Measurements from ENCODE around the gene CEP72.

Gene CEP72

DNA sequence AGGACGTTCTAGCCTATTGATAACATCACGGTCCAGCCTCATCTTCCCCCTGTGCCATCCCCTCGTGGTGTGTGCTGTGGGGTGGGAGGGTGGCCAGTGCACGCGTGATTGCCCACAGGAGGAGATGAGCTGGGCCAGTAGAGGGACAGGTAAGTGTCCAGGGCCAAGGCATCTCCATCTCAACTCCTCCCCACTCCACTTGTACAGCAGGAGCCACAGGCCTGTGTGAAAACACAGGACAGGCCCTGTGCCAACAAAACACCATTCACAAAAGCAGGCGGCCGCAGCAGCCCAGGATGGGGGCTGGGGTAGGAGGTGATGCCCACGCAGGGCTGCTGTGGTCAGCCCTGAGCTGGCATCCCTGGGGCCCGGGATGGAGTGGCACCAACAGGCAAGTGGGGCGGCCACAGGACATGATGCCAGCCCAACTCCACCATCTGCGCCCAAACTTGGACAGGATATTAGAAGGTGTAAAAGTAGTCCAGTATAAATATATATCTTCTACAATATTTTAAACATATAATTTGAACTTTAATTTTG, 48.4 kb downstream of the CEP72 start:
- DNase-seq = no peak

DNA sequence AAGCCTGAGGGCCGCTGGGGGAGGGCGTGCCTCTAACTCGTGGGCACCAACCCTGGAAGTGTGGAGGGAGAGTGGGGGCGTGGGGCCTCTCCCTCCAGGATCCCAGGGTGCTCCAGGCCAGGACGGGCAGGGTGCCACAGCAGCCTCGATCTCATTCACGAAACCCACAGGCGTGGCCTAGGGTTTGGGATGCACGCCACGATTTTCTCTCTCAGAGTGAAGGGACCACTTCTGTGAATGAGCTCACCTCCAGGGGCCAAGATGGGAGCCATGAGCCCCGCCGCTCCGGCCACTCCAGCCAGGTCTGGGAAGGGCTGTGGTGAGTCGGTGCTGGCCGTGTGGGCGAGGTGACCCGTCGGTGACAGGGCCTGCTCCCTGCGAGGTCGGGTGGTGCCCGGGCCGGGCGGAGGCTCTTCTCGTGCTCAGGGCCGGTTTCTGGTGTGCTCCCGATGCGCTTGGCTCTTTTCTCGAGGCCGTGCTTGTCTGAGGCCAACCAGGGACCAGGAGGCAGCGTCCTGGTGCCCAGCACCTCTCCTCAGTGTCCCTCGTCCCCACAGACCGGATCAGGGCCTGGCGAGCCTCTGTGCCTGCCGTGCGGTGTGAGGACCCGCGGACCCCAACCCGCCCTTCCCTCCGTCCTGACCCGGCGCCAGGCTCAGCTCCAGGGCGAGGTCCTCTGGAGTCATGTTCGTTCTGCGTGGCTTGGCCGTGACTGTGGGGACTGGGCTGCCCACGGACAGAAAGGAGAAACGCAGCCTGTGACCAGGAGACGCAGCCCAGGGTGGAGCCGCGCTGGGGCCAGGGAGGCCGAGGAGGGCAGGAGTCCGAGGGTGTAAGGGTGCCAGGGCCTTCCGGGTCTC, 50.0 kb downstream of the CEP72 start:
- DNase-seq = no peak

DNA sequence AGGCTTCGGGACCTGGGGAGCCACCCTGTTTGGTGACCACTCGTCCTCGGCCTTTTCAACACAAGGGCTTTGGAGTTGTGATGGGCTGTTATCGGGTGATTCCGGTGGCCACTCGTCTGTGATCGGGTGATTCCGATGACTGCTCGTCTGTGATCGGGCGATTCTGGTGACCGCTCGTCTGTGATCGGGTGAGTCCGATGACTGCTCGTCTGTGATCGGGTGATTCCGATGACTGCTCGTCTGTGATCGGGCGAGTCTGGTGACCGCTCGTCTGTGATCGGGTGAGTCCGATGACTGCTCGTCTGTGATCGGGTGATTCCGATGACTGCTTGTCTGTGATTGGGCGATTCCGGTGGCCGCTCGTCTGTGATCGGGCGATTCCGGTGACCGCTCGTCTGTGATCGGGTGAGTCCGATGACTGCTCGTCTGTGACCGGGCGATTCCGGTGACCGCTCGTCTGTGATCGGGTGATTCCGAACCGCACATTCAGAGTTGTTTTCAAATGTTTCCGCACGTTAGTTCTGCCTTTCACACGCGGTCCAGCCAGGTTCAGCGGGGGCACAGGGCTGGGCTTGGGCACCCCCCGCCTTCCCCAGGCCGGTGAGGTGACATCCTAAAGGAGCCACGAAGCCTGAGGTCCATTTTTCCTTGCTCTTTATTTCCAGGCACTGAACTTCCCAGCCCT, 50.8 kb downstream of the CEP72 start:
- DNase-seq = no peak

DNA sequence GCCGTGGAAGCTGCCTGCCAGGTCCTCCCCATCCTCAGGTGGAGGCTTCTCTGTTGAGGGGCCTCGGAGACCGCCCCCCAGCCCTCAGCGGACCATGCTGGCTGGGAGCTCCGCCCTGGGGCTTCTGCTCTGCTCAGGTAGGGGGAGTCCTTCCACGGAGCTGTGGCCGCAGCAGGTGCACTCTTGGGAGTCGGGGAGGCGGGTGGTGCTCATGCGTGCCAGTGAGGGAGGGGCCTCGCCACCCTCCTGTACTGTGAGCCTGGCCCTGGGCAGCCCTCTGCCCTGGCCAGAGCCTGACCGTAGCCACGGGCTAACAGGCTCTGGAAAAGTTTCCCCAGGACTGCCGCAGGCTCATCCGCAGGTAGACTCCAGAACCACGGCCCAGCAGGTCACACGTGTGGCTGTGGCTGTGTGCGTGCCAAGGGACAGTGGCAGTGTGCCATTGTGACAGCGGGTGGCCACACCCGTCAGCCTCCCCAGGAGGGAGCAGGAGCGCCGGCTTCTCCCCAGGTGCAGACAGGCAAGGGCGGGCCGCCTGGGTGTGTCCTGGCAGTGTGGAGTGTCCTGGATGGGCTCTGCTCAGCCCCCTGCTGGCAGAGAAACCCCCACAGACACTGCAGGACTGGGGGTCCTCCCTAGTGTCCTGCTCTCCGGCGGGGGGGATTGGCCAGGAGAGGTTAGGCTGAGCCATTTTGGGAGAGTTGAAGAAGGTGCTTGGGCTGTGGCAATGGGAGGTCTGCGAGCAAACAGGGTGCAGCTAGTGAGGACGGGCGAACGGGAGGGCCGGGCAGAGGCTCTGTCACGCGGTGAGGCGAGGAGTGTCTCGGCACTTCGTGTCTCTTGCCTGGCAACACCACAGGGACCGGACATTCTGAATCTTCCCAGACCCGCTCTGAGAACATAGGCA, 51.5 kb downstream of the CEP72 start:
- DNase-seq = no peak

DNA sequence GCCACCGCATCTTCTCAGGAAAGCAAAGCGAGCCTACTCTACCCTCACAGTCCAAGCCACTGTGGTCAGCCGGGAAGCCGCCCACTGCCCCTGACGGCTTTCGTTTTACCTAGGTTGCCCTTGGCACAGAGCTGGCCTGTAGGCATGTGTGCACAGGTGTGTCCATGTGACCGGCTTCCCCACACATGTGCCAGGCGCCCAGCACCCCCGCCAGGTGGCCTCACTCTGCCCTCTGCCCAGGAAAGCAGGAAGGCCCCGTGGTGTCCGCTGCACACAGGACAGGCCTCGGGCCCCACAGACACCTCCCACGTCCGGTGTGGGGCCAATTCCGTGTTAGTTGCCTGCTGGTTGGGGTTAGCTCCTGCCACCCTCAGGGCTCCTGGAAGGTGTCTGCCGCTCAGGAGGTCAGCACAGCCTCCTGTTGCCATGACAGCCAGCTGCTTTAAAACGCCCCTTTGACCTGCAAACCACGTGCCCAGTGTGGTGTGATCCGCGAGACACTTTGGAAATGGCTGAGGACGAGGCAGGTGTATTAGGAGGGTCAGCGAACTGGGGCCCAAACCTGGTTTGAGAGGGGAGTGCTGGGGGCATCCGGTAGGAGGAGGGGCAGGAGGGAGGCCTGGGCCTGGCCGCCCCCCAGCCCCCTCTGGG, 52.3 kb downstream of the CEP72 start:
- DNase-seq = no peak

DNA sequence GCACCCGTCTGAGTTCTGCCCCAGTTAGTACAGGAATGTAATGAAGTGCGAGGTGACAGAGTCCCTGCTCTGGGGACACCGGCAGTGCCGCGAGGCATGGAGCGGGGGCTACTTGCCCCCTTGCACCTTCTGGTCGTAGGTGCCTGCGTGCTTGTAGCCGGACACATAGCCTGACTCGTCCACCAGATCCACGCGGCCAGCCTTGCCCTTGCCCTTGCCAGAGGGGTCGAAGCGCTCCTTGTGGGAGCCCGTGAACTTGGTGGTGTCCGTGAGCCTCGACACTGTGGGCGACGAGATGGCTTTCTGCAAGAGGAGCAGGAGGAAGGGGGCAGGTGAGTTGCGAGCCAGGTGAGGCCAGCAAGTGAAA, 52.8 kb downstream of the CEP72 start:
- DNase-seq = no peak

DNA sequence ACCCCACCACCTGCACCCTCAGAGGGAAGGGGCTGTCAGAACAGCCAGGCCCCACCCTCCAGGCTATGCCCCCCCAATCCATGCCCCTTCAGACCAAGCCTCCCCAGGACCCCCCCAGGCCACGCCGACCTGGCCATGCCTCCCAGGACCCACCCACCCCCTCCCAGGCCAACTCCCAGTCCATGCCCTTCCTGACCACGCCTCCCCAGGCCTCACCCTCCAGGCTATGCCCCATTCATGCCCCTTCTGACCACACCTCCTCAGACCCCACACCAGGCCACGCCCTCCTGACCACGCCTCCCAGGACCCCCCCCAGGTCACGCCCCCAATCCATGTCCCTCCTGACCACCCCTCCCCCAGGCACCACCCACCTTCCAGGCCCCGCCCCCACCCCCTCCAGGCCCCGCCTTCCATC, 53.4 kb downstream of the CEP72 start:
- DNase-seq = no peak

DNA sequence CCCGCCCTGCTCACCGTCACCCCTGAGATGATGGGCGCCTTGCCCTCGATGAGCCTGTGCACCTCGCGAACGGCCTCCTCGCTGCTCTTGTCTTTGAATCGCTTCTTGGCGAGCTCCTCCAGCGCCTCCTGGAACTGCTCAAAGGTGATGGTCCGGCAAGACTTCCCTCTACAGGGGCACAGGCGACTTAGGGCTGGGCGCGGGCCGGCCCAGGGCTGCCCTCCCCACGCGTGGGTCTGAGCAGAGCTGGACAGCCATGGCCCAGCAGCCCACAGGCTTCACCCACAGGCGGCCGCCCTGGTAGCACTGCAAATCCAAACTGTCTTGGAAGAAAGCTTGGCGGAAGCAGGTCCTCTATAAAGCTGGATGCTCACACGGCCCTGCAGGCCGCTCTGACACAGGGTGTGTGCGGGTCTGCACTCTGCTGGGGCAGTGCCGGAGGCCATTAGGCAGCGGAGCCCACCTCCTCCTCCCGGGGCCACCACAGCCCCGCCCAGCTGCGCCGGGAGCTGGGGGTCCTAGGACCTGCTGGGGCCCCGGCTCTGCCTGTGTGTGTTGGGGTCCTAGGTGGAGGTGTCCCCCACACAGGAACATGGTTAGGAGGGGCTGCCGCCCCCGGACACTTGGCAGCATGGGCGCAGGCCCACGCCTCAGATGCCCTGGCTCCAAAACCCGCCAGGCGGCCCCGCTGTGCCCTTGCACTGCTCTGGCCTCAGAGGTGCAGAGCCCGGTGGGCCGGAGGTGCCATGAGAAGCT, 54.0 kb downstream of the CEP72 start:
- no peak for DNase-seq

DNA sequence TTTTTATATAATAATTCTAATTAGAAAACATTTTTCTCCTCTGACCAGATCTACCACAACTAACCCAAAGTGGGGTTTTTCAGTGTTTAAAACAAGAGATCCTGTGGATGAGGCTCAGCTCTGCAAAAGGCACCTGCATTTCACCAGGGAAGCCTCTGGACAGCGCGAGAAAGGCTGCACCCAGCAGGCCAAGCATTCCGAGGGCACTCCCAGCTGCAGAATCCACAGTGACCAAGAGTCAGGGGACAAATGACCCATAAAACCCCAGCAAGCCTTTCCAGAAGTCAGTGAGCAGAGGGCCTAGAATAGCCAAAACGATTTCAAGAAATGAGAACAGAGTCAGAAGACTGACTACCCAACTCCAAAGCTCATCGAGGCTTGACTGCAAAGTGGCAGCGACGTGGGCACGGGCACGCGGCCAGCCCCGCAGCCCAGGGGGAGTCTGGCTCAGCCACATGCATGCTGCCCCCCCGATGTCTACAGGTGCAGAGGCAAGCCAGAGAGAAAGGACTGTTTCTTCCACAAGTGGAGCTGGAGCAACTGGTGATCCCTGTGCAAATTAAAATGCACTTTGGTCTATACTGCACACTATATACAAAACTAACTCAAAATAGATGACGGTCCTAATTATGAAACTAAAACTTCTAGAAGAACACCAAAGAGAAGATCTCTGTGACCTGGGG, 54.8 kb downstream of the CEP72 start:
- DNase-seq = no peak

DNA sequence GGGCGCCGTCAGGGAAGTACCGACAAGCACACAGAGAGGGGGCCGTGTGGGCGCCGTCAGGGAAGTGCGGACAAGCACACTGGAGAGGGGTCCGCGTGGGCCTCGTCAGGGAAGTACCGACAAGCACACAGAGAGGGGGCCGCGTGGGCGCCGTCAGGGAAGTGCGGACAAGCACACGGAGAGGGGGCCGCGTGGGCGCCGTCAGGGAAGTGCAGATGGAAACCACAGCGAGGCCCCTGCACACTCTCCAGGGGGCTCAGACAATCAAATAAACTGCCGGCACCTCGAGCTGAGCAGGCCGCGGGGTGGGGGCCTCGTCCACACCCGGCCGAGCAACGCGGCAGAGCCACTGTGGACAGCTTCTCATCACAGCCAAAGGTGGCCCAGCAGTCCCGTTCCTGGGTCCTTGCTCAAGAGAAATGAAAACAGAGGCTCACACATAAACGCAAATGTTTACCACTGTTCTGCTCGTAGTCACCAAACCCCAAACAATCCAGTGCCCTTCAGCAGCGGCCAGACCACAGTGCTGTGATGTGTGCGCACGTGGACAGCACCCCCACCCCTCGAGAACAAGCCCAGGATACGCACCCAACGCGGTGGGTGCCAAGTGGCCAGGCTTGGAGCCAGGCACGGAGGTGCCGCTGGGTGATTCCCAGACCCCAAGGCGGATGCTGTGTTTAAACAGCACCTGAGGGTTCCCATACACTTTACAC, 56.3 kb downstream of the CEP72 start:
- no peak for DNase-seq

DNA sequence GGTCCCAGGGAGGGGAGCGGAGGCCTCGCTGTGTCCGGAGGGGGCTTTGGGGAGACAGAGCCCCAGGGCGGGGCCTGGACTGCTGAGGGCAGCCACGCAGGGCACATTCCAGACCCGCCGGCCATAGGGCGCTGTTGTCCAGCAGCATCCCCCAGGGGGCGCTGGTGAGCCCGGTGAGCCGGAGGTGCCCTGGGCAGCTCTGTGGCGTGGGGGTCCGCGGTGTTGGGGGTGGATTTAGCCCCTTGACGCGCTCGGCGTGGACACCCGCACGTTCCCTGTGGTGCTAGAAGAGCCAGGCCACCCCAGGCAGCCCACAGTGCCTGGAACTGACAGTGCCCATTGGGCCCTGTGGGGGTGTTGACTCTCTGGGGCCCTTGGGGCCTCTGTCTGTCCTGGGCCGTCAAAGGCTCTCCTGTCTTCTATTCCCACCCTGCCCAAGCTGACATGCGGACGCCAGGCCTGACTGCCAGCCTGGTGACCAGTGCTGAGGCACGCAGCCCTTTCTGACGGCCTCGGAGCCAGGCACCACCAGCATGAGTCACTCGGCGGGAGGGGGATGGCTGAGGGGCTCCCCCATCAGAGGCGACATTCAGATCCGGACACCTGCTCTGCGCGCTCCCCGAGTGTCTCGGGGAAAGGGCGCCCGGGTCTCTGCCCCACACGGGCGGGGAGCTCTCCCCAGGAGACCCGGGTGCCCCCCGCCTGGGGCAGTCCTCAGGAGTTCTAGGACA, 57.1 kb downstream of the CEP72 start:
- DNase-seq = no peak

DNA sequence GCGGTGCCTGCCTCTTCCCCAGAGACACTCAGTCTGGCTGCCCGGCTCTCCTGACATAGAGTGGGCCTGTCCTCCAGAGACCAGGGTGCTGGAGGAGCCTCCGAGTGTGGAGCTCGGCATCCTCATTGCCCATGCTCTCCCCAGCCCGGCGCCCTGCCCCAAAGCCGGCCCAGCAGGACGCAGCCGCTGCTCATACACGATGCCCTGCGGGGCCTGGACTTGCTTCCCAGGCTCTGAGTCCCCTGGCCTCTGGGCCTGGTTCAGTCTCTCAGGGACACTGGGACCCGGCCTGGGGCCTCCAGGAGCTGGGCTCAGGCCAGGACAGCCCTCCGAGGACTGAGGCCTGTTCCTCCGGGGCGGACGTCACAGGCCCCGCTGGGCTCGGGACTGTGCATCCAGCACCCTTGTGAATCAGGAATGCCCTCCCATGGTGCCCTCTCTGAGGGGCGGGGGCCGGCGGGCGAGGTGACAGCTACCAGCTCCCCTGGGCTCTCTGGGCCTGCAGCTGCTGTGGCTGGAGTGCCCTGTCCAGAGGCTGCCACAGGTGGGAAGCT, 57.8 kb downstream of the CEP72 start:
- DNase-seq = no peak

DNA sequence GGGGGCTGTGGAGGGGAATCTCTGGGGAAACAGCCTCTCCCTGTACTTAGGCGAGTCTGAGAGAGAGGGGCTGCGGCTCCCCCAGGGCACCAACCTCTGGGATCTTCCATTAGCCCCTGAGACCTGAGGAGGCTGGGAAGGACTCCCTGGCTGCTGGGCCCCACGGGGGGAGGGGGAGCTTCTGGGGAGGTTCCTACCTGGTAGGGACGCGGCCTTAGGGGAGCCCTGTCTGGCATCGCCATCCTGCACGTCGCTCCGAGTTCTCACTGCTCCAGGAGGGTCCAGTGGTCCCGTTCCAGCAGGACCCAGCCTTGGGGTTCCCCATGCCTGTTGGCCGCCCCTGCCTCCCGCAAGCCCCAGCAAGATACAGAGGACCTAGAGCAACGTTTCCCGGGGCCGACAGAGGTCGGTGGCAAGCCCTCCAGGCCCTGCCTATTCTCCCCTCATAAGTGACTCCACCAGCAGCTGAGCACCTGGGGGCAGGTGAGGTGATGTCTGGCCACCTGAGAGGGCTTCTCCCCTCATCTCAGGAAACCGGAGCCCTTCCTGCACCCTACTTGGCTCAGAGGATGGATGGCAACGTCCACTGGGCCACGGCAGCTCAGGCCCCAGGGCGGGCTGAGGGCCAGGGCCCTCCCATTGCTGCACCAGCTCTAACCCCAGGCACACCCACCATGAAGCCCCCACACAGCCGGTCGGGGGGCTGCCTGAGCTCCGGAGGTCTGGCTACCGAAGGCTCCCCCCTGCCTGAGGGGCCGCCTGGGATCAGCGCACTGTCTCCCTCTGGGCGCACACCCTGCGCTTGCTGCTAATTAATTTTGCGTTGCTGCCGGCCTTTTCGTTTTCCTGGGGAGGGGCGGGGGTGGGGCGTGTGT, 58.5 kb downstream of the CEP72 start:
- no peak for DNase-seq

DNA sequence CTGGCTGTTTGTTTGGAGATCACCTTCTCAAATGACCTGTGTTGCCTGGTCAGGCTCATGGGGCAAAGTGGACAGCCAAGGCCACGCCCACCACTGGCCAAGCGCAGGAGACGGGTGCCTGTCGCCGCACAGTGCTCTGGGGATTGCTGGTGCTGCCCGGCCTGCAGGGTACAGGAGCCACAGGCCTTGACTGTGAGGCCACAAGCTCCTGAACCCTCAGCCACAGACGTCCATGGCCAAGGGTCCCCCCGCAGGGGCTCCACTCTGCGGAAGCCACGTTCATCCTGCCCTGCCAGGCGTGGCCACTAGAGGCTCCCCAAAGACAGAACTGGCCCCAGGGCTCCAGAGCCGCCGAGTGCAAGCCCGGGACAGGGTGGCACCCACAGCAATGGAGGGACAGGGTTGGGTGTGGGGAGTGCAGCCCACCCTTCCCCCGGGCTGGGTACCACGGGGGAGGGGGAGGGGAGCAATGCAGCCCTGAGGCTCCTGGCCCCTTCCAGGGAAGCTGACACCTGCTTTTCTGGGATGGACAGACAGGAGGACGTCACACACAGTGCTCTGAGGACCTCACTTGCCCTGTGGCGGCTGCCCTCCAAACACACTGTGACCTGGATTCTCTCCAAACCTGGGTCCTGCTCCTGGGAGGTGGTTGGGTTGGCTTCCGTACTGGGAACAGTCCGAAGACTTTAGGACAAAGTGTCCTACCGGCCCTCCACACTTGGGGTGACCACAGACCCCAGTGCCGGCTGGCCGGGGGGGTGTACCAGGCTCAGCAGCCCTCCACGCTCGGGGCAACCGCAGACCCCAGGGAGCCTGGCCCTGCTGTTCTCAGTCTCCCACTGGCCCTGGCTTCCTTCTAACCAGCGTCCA, 59.6 kb downstream of the CEP72 start:
- DNase-seq = peak; percentile 73

DNA sequence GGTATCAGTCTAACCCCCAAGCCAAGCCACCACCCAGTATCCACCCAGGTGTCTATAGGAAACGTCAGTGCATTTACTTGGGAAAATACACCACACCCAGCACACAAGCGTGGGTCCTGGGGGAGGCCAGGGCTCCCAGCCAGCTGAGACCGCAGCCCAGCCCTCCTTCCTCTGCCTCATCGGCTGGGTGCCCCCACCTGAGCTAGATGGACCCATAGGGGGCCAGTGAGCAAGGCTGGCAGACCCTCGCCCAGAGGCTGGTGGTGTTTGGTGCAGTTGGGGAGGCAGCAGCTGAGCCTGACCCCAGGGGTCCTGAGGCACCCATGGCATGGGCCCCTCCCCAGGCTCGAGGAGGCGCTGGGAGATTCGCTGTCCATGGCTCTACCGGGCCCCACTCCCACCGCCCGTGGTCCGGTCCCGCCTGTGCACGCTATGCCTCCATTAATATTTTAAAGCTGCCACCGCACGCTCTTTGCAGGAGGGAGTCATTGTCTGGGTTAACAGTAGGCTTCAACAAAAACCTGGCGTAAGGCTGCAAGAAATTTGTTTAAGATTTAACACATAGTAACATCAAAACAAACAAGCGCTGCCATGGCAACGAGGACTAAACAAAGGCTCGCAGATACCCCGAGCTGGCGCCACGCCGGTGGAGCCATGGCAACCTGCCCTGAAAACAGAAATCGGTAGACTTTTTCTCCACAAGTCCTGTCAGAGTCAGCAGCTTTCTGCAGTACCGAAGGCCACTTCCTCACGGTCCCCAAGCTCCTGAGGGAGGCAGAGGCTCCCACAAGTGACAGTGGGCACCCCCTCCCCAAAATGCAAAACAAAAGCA, 60.4 kb downstream of the CEP72 start:
- peak; percentile 78 for DNase-seq

DNA sequence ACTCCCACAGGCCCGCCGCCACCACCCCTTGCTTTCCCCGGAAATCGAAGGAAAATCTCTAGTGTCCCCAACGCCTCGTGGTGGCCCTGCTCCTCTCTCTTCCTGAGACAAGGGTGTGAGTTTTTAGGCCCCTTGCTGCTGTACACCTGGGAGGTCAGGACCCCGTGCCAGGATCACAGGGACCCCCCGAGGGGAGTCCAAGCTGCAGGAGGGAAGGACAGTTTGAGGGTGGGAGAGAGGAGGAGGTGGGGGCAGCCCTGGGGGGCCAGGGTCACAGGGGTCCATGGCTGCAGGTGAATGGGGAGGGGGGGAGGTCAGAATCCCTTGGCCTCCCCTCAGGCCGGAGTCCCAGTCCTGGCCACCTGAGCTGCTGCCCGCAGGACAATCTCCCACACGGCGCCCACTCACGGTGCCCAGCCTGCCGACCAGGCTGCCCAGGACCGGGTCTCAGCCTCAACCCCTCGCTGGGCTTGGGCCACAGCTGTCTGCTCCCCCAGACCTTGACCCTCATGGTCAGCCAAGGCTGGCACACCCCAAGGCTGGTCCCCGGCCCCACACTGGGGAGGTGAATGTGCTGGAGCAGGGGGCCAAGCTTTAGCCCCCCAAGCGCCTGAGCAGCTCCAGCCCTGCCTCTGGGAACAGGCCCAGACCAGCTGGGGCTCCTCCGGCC, 61.2 kb downstream of the CEP72 start:
- DNase-seq = no peak
